GM12874 (cell line): ENCODE data around the gene PRDM15.

Source experiments
- CTCF ChIP-seq: IDR thresholded peaks from 2 replicates; pipeline ENCODE4 v1.5.1; 2011; ENCODE audit warnings: low read depth, mild to moderate bottlenecking, control low read depth, low read length, moderate library complexity; ENCODE audit not compliant: insufficient read depth

PRDM15 gene

GRCh38 chr21:41843584-41843983 is 35.6 kb downstream of the PRDM15 start:
- TF ChIP-seq CTCF: no peak

GRCh38 chr21:41840880-41841279 is 38.3 kb downstream of the PRDM15 start:
- no peak for TF ChIP-seq CTCF

- TF ChIP-seq CTCF: no peak
Measured at GRCh38 chr21:41839387-41840000, 39.6 kb downstream of the PRDM15 start.

GRCh38 chr21:41837756-41838297 is 41.3 kb downstream of the PRDM15 start:
- no peak for TF ChIP-seq CTCF

- no peak for TF ChIP-seq CTCF
Measured at GRCh38 chr21:41836166-41837015, 42.8 kb downstream of the PRDM15 start.

GRCh38 chr21:41835711-41836154 is 43.4 kb downstream of the PRDM15 start:
- TF ChIP-seq CTCF: no peak

GRCh38 chr21:41834926-41835663 is 44.0 kb downstream of the PRDM15 start:
- TF ChIP-seq CTCF: no peak
